ENCODE data around the gene NAP1L5.

Gene NAP1L5, protein sequence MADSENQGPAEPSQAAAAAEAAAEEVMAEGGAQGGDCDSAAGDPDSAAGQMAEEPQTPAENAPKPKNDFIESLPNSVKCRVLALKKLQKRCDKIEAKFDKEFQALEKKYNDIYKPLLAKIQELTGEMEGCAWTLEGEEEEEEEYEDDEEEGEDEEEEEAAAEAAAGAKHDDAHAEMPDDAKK

DNA sequence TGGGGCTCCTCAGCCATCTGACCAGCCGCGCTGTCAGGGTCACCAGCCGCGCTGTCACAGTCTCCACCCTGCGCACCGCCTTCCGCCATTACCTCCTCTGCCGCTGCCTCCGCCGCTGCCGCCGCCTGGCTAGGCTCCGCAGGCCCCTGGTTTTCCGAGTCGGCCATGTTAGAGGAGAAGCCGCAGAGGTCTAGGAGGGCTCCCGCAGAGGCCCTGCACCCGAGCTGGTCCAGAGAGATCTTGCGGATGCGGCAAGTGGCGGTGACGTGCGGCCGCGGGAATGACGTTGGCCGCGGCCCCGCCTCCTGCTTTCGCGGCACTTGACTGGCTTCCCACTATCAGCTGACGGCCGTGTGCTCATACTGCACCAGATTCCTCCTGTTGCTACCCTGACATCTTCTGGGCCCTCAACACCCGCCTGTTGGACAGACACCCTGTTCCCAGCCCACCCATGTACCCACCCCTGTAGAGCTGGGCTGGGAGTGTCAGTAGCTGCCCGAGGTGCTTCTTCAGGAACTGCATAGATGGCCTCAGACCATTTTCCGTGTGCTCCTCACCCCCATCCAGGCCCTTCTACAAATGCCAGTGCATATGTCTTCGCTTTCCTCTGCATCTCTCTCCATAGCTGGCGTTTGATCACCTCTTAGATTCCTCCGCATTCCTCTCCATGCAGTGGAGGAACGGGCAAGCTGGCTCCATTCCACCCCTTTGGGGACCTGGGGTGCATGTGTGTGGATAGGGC, at the start of gene NAP1L5:
Gene NAP1L5 (minus strand): TSS at position 242 of the 742 bp plus-strand sequence. CDS start 75 bp downstream, at position 167.
- no peak for DNase-seq

DNA sequence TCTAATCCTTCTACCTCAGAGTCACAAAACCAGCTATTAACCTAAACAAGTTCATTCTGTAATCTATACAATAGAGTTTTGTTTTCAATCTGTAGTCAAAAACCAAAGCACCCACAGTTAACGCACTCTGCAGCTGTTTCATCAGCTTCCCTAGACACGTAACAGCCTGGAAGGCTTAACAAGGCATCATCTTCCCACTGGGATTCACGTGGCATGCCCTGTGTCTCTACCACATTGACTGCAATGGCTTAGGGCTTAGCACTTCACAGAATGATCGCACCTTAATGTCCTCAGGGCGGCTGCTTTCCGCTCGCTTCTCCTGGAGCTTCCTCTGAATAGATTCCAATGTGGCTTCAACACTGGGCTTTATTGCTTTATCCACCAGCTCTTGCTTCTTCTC, 49.7 kb upstream of the NAP1L5 start:
- DNase-seq, result no peak

DNA sequence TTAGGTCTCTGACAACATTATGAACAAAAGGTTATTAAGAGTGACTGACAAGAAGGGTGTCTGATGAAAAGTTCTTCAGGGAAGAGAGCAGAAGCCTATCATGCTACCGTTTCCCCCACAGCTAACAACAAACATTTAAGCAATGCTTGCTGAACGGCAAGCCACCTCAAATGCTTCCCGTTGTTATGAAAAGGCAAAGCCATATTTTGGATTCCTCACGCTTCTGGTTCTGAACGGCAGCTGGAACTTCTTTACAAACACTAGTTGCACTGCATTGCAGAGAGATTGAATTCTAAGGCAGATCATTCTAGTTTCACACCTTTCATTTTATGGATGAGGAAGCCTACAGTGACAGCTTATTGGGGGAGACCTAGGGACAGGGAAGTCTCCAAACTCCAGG, 48.6 kb upstream of the NAP1L5 start:
- no peak for DNase-seq

DNA sequence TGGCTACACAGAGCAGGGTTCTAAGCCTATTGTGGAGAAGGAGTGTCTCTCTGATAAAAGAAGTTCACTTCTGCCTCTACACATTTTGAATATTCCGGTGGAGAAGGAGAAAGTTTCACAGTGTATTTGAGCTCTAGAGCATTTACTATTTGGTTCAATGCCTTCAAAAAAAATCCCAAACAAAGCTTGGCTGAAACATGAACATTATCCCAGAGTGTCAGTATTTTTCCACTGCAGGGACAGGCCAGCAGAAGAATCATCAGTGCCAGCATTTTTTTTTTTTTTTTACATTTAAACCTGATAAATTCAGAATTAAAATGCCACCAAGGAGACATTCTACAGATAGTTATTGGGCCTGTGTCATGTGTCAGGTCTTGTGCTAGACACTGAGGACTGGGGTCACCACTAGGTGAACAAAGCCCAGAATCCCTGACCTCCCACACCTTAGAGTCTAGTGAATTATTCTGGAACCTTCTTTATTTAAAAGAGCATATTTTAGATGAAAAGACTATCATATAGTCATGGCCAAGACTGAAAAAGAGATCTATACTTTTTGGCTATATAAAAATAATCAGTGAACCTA, 48.0 kb upstream of the NAP1L5 start:
- DNase-seq, result no peak

DNA sequence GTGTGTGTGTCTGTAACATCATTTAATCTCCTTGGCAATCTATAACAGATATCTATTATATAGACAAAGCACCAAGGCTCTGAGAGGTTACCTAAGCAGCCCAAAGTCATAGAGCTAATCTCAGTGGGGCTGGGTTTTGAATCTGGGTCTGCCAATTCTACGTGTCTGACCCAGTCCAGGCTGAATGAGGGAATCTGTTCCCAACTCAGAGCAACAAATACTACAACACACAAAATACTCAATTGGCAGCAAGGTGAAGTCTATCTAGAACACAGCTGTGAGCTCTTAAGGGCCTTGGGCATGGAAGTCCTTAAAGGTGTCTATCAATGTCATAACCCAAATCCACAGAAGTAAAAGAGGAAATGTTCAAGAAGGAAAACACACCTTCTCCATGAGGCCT, 47.5 kb upstream of the NAP1L5 start:
- DNase-seq, result no peak

DNA sequence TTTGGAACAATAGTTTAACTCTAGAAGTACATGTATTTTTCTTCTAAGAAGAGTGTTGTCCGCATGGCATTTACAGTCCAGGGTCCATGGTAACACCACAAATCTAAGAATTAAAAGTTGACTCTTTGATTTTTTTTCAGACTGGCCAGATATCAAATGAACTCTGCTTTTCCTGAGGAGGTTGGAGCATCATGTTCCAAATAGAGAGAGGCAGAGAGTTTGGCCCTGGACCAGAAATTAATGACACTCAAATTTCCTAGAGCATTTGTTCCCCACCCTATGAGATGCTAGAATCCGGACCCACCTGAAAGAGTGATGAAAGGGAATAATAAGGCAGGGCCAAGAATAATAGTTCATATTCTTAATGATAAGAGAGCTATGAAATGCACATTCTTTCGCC, 47.0 kb upstream of the NAP1L5 start:
- DNase-seq, result no peak

DNA sequence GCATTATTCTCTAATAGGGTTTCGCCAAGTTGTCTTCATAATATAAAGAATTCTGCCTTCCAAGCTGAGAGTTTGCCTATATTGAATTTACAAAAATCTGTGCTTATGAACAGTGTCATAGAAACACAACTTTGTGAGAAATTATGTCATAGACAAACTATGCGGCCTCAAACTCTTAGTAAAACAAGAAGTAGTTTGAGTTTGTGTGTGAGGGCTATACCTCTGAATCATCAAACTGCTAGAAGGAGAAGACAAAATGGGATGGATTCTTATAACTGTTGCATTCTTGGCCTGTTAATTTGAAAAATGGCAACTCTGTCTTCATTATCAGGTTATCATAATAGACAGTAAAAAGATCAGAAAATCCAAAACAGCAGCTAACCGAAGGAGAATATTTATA, 46.1 kb upstream of the NAP1L5 start:
- no peak for DNase-seq

DNA sequence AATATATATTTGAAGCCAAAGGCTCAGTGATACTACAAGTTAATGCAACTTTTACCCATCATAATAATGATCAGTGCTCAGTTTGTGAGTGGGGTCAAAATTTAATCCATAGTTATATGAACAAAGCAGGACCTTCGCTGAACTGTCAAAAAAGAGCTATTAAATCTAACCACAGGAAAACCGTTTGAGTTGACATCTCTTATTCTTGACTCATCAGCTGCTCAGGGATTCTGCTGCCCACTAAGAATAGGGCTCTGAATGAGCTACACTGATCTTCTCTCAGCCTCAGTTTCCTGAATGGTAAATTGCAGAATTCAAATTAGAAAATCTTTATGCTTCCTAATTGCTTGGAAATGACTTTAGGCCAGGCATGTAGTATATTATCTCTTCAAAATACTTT, 44.9 kb upstream of the NAP1L5 start:
- no peak for DNase-seq

DNA sequence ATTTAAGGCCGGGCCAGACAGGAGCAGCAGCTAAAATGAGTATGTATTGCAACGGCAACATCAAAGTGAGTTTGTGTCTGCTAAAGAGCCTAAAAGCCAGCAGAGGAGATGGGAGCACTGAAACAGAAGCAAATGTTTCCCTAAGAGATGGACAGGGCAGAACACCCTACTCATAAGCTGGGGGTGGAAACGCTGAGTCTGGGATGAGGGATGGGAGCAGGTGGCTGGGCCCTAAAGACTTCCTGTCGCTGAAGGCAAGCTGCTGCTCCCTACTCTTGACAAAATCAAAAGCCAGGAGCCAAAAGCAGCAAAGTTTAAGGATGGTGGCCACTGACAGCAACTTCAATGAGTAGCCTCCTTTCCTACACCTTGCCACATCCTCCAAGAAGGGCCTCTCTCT, 40.6 kb upstream of the NAP1L5 start:
- no peak for DNase-seq

DNA sequence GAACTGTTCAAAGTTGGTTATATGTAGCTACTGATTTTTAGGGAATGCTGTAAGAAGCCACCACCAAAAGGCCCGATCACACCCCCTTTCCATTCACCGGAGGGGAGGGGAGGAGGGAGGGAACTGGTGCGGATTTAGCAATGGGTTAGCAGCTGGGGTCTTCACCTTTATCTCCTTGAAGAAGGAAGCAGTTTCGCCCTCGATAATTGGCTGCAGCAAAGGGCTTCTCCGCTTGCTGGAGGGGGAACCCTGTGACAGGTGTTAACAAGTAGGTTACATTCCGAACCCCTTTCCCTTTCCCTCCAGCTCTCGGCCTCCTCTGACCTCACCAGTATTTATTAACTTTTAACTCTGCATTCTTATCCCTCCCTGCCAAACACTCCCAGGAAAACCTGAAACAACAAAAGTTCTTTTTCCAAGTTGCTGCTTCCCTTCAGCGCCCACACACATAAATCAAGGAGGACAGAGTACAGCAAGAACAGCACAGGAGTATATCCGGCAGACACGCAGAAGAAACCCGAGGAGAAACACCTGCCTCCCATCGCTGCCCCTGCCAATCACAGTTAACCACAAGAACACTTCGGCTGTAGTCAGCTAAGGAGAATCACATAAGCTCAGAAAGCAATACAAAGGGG, 39.8 kb upstream of the NAP1L5 start:
- DNase-seq, result no peak

DNA sequence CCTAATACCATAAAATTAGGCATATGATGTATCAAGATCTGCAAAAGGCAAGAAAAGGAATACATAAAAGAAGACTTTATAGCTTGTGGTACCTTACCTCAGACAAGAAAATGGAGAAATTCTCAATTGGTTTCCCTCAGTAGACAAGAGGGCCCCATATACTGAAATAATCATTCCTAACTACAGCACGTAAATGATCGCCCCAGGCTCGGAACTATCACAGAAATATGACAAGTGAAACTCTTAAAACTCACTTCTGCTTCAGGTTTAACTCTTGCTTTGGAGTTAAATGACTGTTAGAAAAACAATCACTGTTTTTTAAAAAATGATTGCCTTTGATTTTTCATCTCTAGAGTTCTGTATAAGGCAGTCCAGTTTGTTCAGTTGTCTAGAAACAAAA, 38.6 kb upstream of the NAP1L5 start:
- no peak for DNase-seq

DNA sequence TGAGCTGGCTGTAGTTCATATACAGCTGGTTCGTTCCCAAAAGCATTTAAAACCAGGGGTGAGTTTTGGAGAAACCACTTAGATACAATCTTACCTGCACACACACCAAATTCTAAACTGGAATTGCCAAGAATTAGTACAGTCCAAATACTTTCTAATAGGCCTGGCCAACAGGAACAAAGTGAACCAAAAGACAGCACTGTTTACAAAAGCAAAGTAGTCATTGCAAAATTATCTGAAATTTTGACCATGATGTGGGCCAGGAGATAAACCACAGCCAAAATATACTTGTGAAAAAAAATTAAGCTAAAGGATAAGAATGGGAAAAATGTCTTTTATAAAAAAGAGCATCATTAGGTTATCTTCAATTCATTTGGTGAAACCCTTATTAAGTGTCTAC, 37.9 kb upstream of the NAP1L5 start:
- no peak for DNase-seq

DNA sequence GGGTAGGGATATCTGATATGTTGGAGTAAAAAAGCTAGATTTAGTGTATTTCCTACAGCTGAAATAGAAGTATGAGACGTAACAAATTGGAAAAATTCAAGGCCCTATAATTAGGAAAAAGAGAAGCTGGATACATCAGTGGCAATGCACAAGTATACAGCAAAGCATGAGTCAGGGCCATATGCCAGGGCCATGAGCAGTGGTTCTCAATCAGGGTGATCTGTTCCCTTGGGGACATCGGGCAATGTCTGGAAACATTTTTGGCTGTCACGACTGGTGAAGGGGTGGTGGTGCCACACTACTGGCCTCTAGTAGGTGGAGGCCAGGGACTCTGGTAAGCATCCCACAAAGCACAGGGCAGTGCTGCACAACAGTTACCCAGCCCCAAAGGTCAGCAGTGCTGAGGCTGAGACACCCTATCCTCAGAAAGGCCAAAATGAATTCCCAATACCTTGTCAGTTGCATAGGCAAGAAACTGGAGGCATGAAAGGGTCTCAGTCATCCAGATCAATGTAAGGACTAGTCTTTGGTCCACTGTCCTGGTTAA, 36.8 kb upstream of the NAP1L5 start:
- no peak for DNase-seq

DNA sequence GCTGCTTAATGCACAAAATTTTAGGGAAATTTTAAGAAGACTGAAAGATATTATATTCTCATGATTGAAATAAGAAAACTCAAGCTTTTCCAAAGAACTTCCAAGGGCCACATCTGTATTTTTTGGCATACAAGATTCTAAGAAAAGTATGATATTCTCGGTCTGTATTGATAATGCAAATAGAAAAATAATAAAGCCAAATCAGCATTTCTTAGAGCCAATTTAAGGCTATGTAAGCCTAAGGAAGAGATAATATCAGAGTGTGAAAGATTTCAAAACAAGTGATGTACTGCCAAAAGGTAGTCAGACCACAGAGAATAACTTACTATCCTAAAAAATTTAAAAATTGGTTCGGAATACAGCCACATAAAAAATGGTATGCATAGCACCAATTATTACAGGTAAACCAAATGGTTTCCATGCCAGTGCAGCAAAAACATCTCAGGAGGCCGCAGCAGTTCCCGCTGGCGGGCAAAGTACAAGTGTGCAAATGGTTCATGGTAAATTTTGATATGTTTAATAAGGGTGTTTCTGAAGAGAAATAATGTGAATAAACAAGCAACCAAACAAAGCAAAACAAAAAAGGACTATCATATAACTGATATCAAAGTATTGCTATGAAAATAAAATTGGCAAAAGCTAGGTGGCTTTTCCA, 35.2 kb upstream of the NAP1L5 start:
- DNase-seq, result no peak

DNA sequence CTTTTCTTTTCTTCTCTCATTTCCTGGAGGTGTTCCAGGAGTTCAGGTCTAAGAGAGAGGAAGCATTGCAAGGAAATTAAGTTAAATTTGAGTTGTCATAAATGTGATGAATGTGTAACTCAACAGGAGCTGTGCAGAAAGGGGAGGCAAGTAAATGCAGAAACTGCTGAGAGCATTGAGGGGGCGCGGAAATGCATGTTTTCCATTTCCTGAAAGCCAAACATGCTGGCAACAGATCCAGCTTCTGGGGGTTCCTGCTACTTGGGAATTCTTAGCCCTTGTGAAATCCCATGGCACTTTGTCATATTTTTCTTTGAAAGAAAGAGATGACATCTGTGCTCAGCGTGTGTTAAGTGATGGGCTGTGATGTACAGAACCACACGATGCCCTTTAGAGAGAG, 33.8 kb upstream of the NAP1L5 start:
- DNase-seq, result no peak

DNA sequence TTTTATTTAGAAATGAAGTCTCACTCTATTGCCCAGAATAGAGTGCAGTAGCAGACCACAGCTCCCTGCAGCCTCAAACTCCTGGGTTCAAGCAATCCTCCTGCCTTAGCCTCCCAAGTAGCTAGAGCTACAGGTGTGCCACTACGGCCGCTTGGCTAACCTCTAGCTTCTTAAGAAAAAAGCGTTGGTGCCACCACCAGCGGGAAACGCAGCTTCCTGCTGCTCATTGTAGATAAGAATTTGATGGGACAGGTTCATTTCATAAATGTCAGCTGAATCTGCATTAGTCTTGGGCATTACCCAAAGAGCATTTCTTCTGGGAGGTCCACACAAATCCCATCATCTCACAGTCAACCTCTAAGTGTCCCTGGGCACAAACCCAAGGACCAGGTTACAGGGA, 33.2 kb upstream of the NAP1L5 start:
- DNase-seq, result no peak

DNA sequence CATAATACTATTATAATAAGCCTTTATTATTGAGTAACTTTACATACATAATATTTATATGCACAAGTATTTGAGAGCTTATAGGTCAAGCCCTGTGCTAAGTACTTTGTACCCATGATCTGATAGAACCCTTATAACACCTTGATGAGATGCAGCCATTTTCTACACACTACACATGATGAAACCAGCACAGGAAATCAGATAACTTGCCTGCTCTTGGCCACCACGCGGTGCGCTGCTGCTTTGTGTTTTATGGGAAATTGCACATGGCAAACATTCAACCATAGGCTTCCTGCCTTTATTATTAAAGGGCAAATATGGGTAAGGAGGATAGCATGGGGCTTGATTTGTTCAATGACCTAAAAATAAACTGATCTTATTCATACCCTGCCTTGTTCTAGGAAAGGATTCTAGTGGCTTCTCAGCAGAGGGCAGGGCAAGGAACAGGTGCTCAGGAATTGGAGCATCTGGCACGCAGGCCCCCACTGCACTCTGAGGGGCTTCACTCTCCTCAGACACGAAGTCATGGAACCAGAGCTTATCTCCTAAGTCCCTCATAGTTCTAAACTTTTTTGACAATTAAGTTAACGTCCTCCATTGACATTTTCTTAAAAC, 31.6 kb upstream of the NAP1L5 start:
- no peak for DNase-seq

DNA sequence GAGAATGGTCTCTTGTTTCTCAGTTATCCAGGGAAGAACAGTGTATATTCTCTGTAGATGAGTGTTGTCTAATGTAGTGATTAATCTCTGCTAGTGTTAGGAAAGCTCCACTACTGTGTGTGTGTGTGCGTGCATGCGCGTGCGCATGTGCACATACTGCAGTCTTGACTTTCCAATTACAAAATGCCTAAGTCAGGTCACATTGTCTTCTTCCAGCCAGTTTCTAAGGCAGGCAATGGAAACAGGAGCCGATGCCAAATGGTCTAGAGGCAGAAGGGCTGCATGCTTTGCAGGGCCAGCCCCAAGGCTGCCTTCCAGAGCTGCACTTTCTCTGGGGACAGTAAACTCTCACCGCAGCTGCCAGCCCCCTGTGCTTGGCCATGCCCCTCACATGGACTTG, 30.5 kb upstream of the NAP1L5 start:
- DNase-seq, result no peak

DNA sequence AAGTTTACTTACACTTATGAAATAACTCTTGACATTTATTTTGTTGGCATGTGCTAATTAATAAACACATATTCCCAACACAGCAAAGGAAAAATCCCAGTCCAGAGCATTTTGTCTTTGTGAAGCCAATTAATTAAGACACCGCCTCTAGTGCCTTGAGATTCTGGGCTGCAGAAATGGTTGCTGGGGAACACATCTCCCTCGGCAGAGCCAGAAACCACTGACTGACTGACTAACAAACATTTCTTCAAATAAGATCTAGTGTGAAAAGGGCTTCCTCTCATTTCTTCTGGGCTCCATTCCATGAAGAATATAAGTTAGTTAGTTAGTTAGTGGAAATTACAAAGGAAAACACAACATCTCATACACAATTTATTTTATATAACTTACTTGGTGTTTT, 28.4 kb upstream of the NAP1L5 start:
- no peak for DNase-seq

DNA sequence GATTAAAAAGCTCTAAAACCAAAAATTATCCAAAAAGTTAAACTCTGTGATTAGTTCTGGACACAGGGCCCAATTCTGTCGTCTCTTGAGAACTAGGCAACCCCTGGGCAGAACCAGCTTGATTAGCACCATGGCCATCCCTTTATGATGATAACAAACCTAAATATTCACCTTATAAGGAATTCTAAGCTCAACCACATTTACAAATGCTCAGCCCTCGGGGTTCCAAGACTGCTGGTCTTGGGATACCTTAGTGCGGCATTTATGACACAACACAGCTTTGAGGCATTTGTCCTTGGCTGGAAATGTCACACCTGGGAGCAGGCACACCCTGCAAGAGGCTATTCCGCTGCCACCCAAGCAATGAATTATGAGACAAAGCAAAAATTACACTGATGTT, 27.5 kb upstream of the NAP1L5 start:
- no peak for DNase-seq

DNA sequence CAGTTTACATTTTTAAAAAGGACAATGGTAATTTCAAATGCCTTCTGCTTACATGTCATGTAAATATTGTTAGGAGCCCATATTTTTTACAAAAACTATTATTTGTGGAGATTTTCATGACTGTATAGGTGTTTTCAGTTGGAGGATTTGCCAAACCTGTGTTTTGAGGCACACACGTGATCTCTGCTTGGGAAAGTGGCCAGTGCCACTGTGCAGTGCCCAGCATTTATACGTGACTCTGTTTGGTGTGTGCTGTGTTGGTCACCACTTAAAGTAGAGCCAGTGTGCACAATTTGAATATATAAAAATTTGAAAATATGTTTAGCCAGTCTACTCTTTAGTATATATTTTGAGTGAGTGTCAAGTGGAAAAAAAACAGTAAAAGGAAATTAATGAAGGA, 26.8 kb upstream of the NAP1L5 start:
- DNase-seq, result no peak

DNA sequence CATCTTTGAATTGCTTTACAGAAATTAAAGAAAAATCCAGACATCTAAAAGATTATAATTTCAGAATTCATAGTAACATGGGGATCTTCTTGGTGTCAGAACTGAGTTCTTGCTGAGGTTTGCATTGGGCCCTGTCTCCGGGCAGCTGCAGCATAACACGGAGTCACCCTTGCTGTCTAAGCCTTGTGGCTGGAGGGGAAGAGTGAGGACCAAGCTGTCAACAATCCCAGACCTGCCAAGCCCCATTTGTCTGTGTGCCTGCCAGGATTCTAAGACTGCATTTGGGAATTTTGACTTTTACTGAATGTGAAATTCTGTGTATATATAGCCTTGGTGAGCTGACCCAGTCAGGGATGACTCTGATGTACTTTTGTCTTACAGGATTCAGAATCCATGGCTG, 25.2 kb upstream of the NAP1L5 start:
- DNase-seq, result no peak

DNA sequence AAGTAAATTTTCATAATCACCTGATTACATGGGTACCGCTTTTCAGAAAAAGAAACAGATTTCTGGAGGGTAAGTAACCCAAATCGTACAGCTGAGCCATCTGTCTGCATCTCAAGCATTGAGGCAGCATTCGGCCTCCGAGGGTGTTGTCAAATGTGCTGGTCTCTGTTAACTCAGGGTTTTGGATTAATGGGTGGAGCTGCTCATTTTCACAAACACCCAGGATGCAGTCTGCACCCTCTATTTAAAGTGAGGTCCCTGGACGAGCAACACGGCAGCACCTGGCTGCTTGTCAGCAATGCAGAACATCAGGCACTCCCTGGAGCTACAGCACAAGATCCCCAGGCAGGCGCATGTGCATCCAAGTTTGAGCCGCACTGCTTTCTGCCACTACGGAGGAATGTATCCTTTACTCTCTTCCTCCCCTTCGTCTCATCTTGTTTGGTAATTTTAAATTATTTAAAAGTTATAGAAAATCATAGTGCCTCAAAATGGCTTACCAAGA, 24.7 kb upstream of the NAP1L5 start:
- no peak for DNase-seq

Measured in SHP77 treated with DMSO at 0.1 percent for 48 hours (cell line).